Naive thymus-derived CD8-positive, alpha-beta T cell (primary cell): Measurements from ENCODE around the gene DDX11. TPM values are rescaled to one million over a fixed set of nuclear protein-coding genes. Genes with fewer than 3 reads are reported as not detected.
A peak's percentile ranks its signal among the peaks of the same experiment; 100 is the strongest.
"Not testable (repeated sequence)": the region's sequence is repeated elsewhere in the genome, so short reads cannot be mapped to it uniquely, and the experiment has no call there.

ENCODE experiments used
- ATAC-seq, 2 donors: fragments of 150-1000 bp; cut with Tn5 transposase in 1 of 2; sonication (Bioruptor Pico), chemical (Tn5 transposase) in 1 of 2; 1 replicate in 1 of 2; 2 replicates in 1 of 2; pipeline ENCODE4 v1.10.0; 2021; ENCODE audit warnings: mild to moderate bottlenecking in 2 of 2, moderate library complexity in 2 of 2
- POLR2A ChIA-PET: fragments of 350-600 bp; sonication (Branson Sonifier 250); formaldehyde crosslinking; loops from one replicate; lab custom pipeline; 2021; ENCODE audit warnings: antibody characterized with exemption; lab: Charles Lee
- DNase-seq, 10 donors: peaks; one replicate each; pipeline versions ENCODE4 v3.0.0 to v3.0.0-alpha.2; 2020 to 2022
- H3K27ac Mint-ChIP-seq, 10 donors: one replicate each; pipeline ENCODE4 v1.8.0; 2020 to 2022; ENCODE audit warnings: mild to moderate bottlenecking in 10 of 10, mixed read lengths in 10 of 10, moderate library complexity in 4 of 10, inconsistent platforms in 1 of 10
- H3K27me3 Mint-ChIP-seq, 5 donors: one replicate each; pipeline ENCODE4 v1.8.0; 2021 to 2022; ENCODE audit warnings: mixed read lengths in 5 of 5
- H3K36me3 Mint-ChIP-seq, 3 donors: one replicate each; pipeline ENCODE4 v1.8.0; 2020 to 2022; ENCODE audit warnings: mixed read lengths in 3 of 3, mild to moderate bottlenecking in 2 of 3, inconsistent platforms in 1 of 3
- H3K4me1 Mint-ChIP-seq, 4 donors: one replicate each; pipeline ENCODE4 v1.8.0; 2021 to 2022; ENCODE audit warnings: mixed read lengths in 4 of 4
- H3K4me3 Mint-ChIP-seq, 10 donors: one replicate each; pipeline ENCODE4 v1.8.0; 2020 to 2022; ENCODE audit warnings: mild to moderate bottlenecking in 10 of 10, mixed read lengths in 10 of 10, moderate library complexity in 6 of 10, inconsistent platforms in 1 of 10
- H3K9me3 Mint-ChIP-seq, 9 donors: one replicate each; pipeline ENCODE4 v1.8.0; 2020 to 2022; ENCODE audit warnings: mixed read lengths in 9 of 9, mild to moderate bottlenecking in 3 of 9, inconsistent platforms in 1 of 9, moderate library complexity in 1 of 9
- polyA plus RNA-seq, 3 donors: library from polyadenylated mRNA; unstranded; fragments of 300-500 nt; fragmentation: Illumina TruSeq; gene quantifications; one replicate each; pipeline ENCODE4 v1.2.3, GENCODE V29; 2021
- total RNA-seq, 8 experiments: library from RNA in 2 of 8; stranded (reverse) in 2 of 8; gene quantifications; one replicate each; pipeline ENCODE4 v1.2.3 and lab custom pipeline; 2021 to 2026

DDX11 gene
- 100 to 1,000 TPM; 132 to 141 TPM for total RNA-seq
- polyA plus RNA-seq: 10 to 100 TPM in 1 of 3 donors, 1 to 10 TPM in 2; 2.4 to 24.2 (median 7.1) TPM
- 8.7 to 77.0 (median 62.2) reads per million in 6 experiments for total RNA-seq (lab: John Stamatoyannopoulos, UW)

GRCh38 chr12:31073527-31074332 lies at the start of gene DDX11:
DDX11 (plus strand) TSS chr12:31073860; CDS start chr12:31078394, 4,534 bp downstream.
- H3K9me3 Mint-ChIP-seq, POLR2A ChIA-PET, H3K27me3 Mint-ChIP-seq, H3K36me3 Mint-ChIP-seq: not testable (repeated sequence)
- peak; percentile 87 for ATAC-seq
- H3K27ac Mint-ChIP-seq: peak within 1 kb of the TSS; percentile 66 to 99 (median 96)
- peak within 1 kb of the TSS; percentile 95 to 100 (median 98) for H3K4me3 Mint-ChIP-seq
- DNase-seq: peak; percentile 80 to 96 (median 92)
- peaks cover 10 to 44% (median 31%) of the 10 kb centered on the region in 4 donors for H3K4me1 Mint-ChIP-seq

- ATAC-seq: no peak
- H3K27me3 Mint-ChIP-seq: peaks cover 0 to 3% (median 0%) of the 10 kb centered on the region in 5 donors
- no peak overlapping the region for H3K27ac Mint-ChIP-seq
- POLR2A ChIA-PET: no interaction called here
- H3K36me3 Mint-ChIP-seq: no peaks in the 10 kb centered on the region
- H3K4me3 Mint-ChIP-seq: no peak overlapping the region
- no peaks in the 10 kb centered on the region for H3K4me1 Mint-ChIP-seq
- DNase-seq: no peak
- peaks cover 0 to 2% (median 0%) of the 10 kb centered on the region in 9 donors for H3K9me3 Mint-ChIP-seq
Observed at GRCh38 chr12:31026202-31026601, 47.5 kb upstream of the DDX11 start.

GRCh38 chr12:31027006-31027405 lies 46.7 kb upstream of the DDX11 start:
- DNase-seq, H3K4me1 Mint-ChIP-seq, H3K36me3 Mint-ChIP-seq, H3K27me3 Mint-ChIP-seq, H3K9me3 Mint-ChIP-seq, ATAC-seq, POLR2A ChIA-PET, H3K4me3 Mint-ChIP-seq: not testable (repeated sequence)
- peak overlapping the region in 1 of 10 donors; percentile 17 for H3K27ac Mint-ChIP-seq

- ATAC-seq (no peak), DNase-seq (no peak)
- Mint-ChIP-seq H3K4me3 (no peak overlapping the region), H3K27me3 (peaks cover 0 to 2% (median 0%) of the 10 kb centered on the region in 5 donors), H3K4me1 (no peaks in the 10 kb centered on the region), H3K36me3 (no peaks in the 10 kb centered on the region), H3K27ac (no peak overlapping the region), H3K9me3 (peaks cover 0 to 2% (median 0%) of the 10 kb centered on the region in 9 donors)
- POLR2A ChIA-PET: no interaction called here
Observed at GRCh38 chr12:31029468-31029867, 44.2 kb upstream of the DDX11 start.

GRCh38 chr12:31029916-31030562 lies 43.6 kb upstream of the DDX11 start:
- peaks cover 0 to 2% (median 0%) of the 10 kb centered on the region in 5 donors for H3K27me3 Mint-ChIP-seq
- H3K4me1 Mint-ChIP-seq: no peaks in the 10 kb centered on the region
- H3K36me3 Mint-ChIP-seq: no peaks in the 10 kb centered on the region
- H3K4me3 Mint-ChIP-seq: no peak overlapping the region
- no peak for DNase-seq
- no peak for ATAC-seq
- POLR2A ChIA-PET: no interaction called here
- H3K9me3 Mint-ChIP-seq: peaks cover 0 to 2% (median 0%) of the 10 kb centered on the region in 9 donors
- H3K27ac Mint-ChIP-seq: no peak overlapping the region

GRCh38 chr12:31031951-31032335 lies 41.7 kb upstream of the DDX11 start:
- peaks cover 0 to 12% (median 3%) of the 10 kb centered on the region in 5 donors for H3K27me3 Mint-ChIP-seq
- POLR2A ChIA-PET: no interaction called here
- no peak overlapping the region for H3K27ac Mint-ChIP-seq
- no peaks in the 10 kb centered on the region for H3K4me1 Mint-ChIP-seq
- no peak overlapping the region for H3K4me3 Mint-ChIP-seq
- H3K9me3 Mint-ChIP-seq: peaks cover 0 to 2% (median 0%) of the 10 kb centered on the region in 9 donors
- ATAC-seq (no peak), DNase-seq (no peak)
- no peaks in the 10 kb centered on the region for H3K36me3 Mint-ChIP-seq

- peaks cover 0 to 18% (median 5%) of the 10 kb centered on the region in 5 donors for H3K27me3 Mint-ChIP-seq
- no peak overlapping the region for H3K4me3 Mint-ChIP-seq
- DNase-seq: no peak
- no peak for ATAC-seq
- no peak overlapping the region for H3K27ac Mint-ChIP-seq
- H3K9me3 Mint-ChIP-seq: peaks cover 0 to 2% (median 0%) of the 10 kb centered on the region in 9 donors
- H3K4me1 Mint-ChIP-seq: no peaks in the 10 kb centered on the region
- H3K36me3 Mint-ChIP-seq: no peaks in the 10 kb centered on the region
- POLR2A ChIA-PET: no interaction called here
Observed at GRCh38 chr12:31033146-31033545, 40.5 kb upstream of the DDX11 start.

- H3K27me3 Mint-ChIP-seq: peaks cover 0 to 21% (median 10%) of the 10 kb centered on the region in 5 donors
- ATAC-seq (no peak), DNase-seq (no peak)
- no peaks in the 10 kb centered on the region for H3K36me3 Mint-ChIP-seq
- H3K9me3 Mint-ChIP-seq: peaks cover 0 to 2% (median 0%) of the 10 kb centered on the region in 9 donors
- H3K4me3 Mint-ChIP-seq: no peak overlapping the region
- POLR2A ChIA-PET: no interaction called here
- no peaks in the 10 kb centered on the region for H3K4me1 Mint-ChIP-seq
- no peak overlapping the region for H3K27ac Mint-ChIP-seq
Observed at GRCh38 chr12:31033681-31034080, 40.0 kb upstream of the DDX11 start.

GRCh38 chr12:31034372-31034771 lies 39.3 kb upstream of the DDX11 start:
- POLR2A ChIA-PET: no interaction called here
- peaks cover 0 to 2% (median 0%) of the 10 kb centered on the region in 9 donors for H3K9me3 Mint-ChIP-seq
- peaks cover 3 to 26% (median 13%) of the 10 kb centered on the region in 5 donors for H3K27me3 Mint-ChIP-seq
- ATAC-seq: no peak
- no peak for DNase-seq
- H3K4me3 Mint-ChIP-seq: no peak overlapping the region
- no peaks in the 10 kb centered on the region for H3K36me3 Mint-ChIP-seq
- no peaks in the 10 kb centered on the region for H3K4me1 Mint-ChIP-seq
- no peak overlapping the region for H3K27ac Mint-ChIP-seq

GRCh38 chr12:31035226-31035625 lies 38.4 kb upstream of the DDX11 start:
- peaks cover 0 to 2% (median 0%) of the 10 kb centered on the region in 9 donors for H3K9me3 Mint-ChIP-seq
- no peak overlapping the region for H3K4me3 Mint-ChIP-seq
- POLR2A ChIA-PET: no interaction called here
- no peaks in the 10 kb centered on the region for H3K4me1 Mint-ChIP-seq
- peaks cover 3 to 26% (median 13%) of the 10 kb centered on the region in 5 donors for H3K27me3 Mint-ChIP-seq
- H3K27ac Mint-ChIP-seq: no peak overlapping the region
- DNase-seq (no peak), ATAC-seq (no peak)
- no peaks in the 10 kb centered on the region for H3K36me3 Mint-ChIP-seq

- Mint-ChIP-seq H3K4me3 (no peak overlapping the region), H3K4me1 (no peaks in the 10 kb centered on the region), H3K9me3 (peaks cover 0 to 2% (median 0%) of the 10 kb centered on the region in 9 donors), H3K36me3 (no peaks in the 10 kb centered on the region), H3K27me3 (peaks cover 3 to 26% (median 13%) of the 10 kb centered on the region in 5 donors), H3K27ac (no peak overlapping the region)
- POLR2A ChIA-PET: no interaction called here
- ATAC-seq: no peak
- no peak for DNase-seq
Observed at GRCh38 chr12:31035967-31036665, 37.5 kb upstream of the DDX11 start.

- no peaks in the 10 kb centered on the region for H3K36me3 Mint-ChIP-seq
- no peak overlapping the region for H3K27ac Mint-ChIP-seq
- H3K4me1 Mint-ChIP-seq: no peaks in the 10 kb centered on the region
- H3K9me3 Mint-ChIP-seq: peaks cover 0 to under 1% (median 0%) of the 10 kb centered on the region in 9 donors
- DNase-seq (no peak), ATAC-seq (no peak)
- POLR2A ChIA-PET: no interaction called here
- H3K27me3 Mint-ChIP-seq: peaks cover 3 to 26% (median 13%) of the 10 kb centered on the region in 5 donors
- H3K4me3 Mint-ChIP-seq: no peak overlapping the region
Observed at GRCh38 chr12:31037028-31037427, 36.6 kb upstream of the DDX11 start.
